Measurements from ENCODE around the gene MYADML2. TPM values are rescaled to one million over a fixed set of nuclear protein-coding genes. Genes with fewer than 3 reads are reported as not detected.

MYADML2 gene
- total and polyA plus RNA-seq, 2 of the 8 experiments (the other 6 are each of a cell fraction or from before 2014, with no cell fraction given) = 0.26 to 0.47 TPM

GRCh38 chr17:81899514-81900166 lies 47.4 kb downstream of the MYADML2 start:
- FAIRE-seq (no peak), DNase-seq (ENCODE audit: low read depth in 1 of 2, low spot score in 2 of 2) (no peak)
- Histone ChIP-seq H3K79me1 (ENCODE audit: low read depth, low read length) (peaks cover 3% of the 10 kb centered on the region; the same call in 1 of the 2 replicates), H3K18ac (ENCODE audit: extremely low read depth, low read length) (no peak overlapping the region), H3K4me1 (replicated peaks in 1 of 4; ENCODE audit: control insufficient read depth in 3 of 4, insufficient read depth in 4 of 4, low read length in 3 of 4) (peaks cover 0 to 8% (median 2%) of the 10 kb centered on the region in 4 experiments; a peak in 3 of 7 replicates), H2BK120ac (replicated peaks; ENCODE audit: low read depth, low read length) (no peak overlapping the region), H4K20me1 (replicated peaks in 1 of 2; ENCODE audit: control insufficient read depth in 1 of 2, insufficient read depth in 2 of 2, low read length in 2 of 2) (peaks cover 2 to 11% of the 10 kb centered on the region in 2 experiments), H3K23me2 (ENCODE audit: low read depth, low read length) (peaks cover 6% of the 10 kb centered on the region; the same call in 1 of the 2 replicates), H3K27ac (ENCODE audit: low read depth, low read length) (no peak overlapping the region), H4K5ac (ENCODE audit: insufficient read length, low read depth, low read length) (no peak overlapping the region), H2BK5ac (ENCODE audit: low read depth, low read length) (no peak overlapping the region), H3K23ac (ENCODE audit: insufficient read length) (no peak overlapping the region), H2BK12ac (ENCODE audit: low read depth, low read length) (no peak overlapping the region), H3K79me2 (ENCODE audit: control insufficient read depth in 1 of 2, insufficient read depth in 2 of 2, low read length in 2 of 2) (no peaks in the 10 kb centered on the region), H4K8ac (ENCODE audit: extremely low read depth, insufficient read depth, low read length) (no peak overlapping the region), H2BK15ac (ENCODE audit: low read length) (no peak overlapping the region), H2BK20ac (ENCODE audit: low read length) (no peak overlapping the region), H3K4me3 (ENCODE audit: extremely low read depth in 1 of 4, insufficient read depth in 2 of 4, low read depth in 3 of 4, low read length in 4 of 4) (no peak overlapping the region), H3K14ac (ENCODE audit: insufficient read length) (no peak overlapping the region), H3K27me3 (replicated peaks in 1 of 4; ENCODE audit: control insufficient read depth in 3 of 4, extremely low read depth in 1 of 4, insufficient read depth in 3 of 4, low read length in 3 of 4) (peaks cover 0 to 22% (median 14%) of the 10 kb centered on the region in 4 experiments; a peak in 5 of 7 replicates), H3K36me3 (ENCODE audit: control insufficient read depth in 2 of 4, insufficient read depth in 4 of 4, low read length in 3 of 4) (peaks cover 3 to 22% (median 14%) of the 10 kb centered on the region in 4 experiments; a peak in 7 of 8 replicates), H2AK5ac (ENCODE audit: low read depth, low read length) (no peak overlapping the region), H2AFZ (ENCODE audit: low read length) (no peak overlapping the region), H3K4me2 (ENCODE audit: insufficient read depth in 1 of 2, low read depth in 2 of 2, low read length in 2 of 2) (no peak overlapping the region), H4K91ac (replicated peaks; ENCODE audit: insufficient read length, low read length) (no peak overlapping the region), H3K56ac (replicated peaks; ENCODE audit: insufficient read length, low read depth, low read length) (no peak overlapping the region), H3K9me3 (ENCODE audit: insufficient read depth in 2 of 2, low read depth in 1 of 2, low read length in 1 of 2) (no peaks in the 10 kb centered on the region), H3K4ac (replicated peaks; ENCODE audit: insufficient read length, low read depth, low read length) (no peak overlapping the region), H3K9ac (replicated peaks in 1 of 4; ENCODE audit: extremely low read depth in 1 of 4, low read depth in 3 of 4, low read length in 3 of 4) (no peak overlapping the region)
- WGBS, 2 experiments (ENCODE audit: extremely low coverage in 1 of 2, insufficient coverage in 1 of 2, insufficient read length in 1 of 2, insufficient replicate concordance in 2 of 2, low coverage in 1 of 2, low lambda C conversion rate in 2 of 2, missing lambda C conversion rate in 1 of 2) = 95% methylated on average over 22 of the region's 22 CpGs; no CpG with 5 or more reads in 1 of the 2 experiments
- ChIA-PET CTCF (ENCODE audit: partially characterized antibody) (interaction anchor here (0.8 kb wide), 1 partner anchor 29 kb away, joined by 3 read pairs; no protein-coding TSS in a partner anchor), POLR2A (ENCODE audit: partially characterized antibody) (interaction anchor here (1.0 to 2.1 kb wide), 2 partner anchors 11 to 24 kb away, joined by 3 to 13 read pairs; partner anchors contain the start of gene PCYT2)
- TF ChIP-seq EZH2 (IDR thresholded peaks at IDR 0.05; ENCODE audit: low read depth, low read length, severe bottlenecking) = no peak
- TF ChIP-seq, protein P1, sequence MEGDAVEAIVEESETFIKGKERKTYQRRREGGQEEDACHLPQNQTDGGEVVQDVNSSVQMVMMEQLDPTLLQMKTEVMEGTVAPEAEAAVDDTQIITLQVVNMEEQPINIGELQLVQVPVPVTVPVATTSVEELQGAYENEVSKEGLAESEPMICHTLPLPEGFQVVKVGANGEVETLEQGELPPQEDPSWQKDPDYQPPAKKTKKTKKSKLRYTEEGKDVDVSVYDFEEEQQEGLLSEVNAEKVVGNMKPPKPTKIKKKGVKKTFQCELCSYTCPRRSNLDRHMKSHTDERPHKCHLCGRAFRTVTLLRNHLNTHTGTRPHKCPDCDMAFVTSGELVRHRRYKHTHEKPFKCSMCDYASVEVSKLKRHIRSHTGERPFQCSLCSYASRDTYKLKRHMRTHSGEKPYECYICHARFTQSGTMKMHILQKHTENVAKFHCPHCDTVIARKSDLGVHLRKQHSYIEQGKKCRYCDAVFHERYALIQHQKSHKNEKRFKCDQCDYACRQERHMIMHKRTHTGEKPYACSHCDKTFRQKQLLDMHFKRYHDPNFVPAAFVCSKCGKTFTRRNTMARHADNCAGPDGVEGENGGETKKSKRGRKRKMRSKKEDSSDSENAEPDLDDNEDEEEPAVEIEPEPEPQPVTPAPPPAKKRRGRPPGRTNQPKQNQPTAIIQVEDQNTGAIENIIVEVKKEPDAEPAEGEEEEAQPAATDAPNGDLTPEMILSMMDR (IDR thresholded peaks at IDR 0.05; ENCODE audit: control extremely low read depth in 1 of 3, insufficient read depth in 1 of 3, low read depth in 1 of 3, low read length in 3 of 3) = no peak
- TF ChIP-seq CBX8 (IDR thresholded peaks at IDR 0.05; ENCODE audit: borderline replicate concordance, low read depth, low read length) = no peak
- TF ChIP-seq CTBP2 (IDR thresholded peaks at IDR 0.05; ENCODE audit: borderline replicate concordance, insufficient read depth, insufficient read length, low read length) = no peak
- no peak for TF ChIP-seq ATF3 (IDR thresholded peaks at IDR 0.05; ENCODE audit: insufficient read depth, low read depth, low read length)
- TF ChIP-seq CEBPB (IDR thresholded peaks at IDR 0.05; ENCODE audit: low read depth, low read length) = no peak
